CD8-positive, alpha-beta memory T cell (primary cell): ENCODE measurements around the gene NSDHL. TPM values are rescaled to one million over a fixed set of nuclear protein-coding genes. Genes with fewer than 3 reads are reported as not detected.

Experiments
- CTCF ChIA-PET: fragments of 350-600 bp; sonication (Branson Sonifier 250); formaldehyde crosslinking; loops from one replicate; lab custom pipeline; 2021; ENCODE audit warnings: antibody characterized with exemption; lab: Charles Lee
- POLR2A ChIA-PET: fragments of 350-600 bp; sonication (Branson Sonifier 250); formaldehyde crosslinking; loops from one replicate; lab custom pipeline; 2021; ENCODE audit warnings: antibody characterized with exemption; lab: Charles Lee
- DNase-seq, 5 donors: peaks; one replicate each; pipeline versions ENCODE4 v3.0.0 to v3.0.0-alpha.2; 2020 to 2022; ENCODE audit warnings: mixed read lengths in 1 of 5
- H3K27ac ChIP-seq: one replicate; pipeline ENCODE4 v1.7.0; 2013; ENCODE audit warnings: low read depth, mild to moderate bottlenecking, low read length, moderate library complexity
- H3K27me3 ChIP-seq: 2 replicates; pipeline ENCODE4 v1.7.0; 2013; ENCODE audit warnings: low read length, mild to moderate bottlenecking; ENCODE audit not compliant: insufficient read depth, poor library complexity, severe bottlenecking
- H3K36me3 ChIP-seq: 2 replicates; pipeline ENCODE4 v1.7.0; 2013; ENCODE audit warnings: mild to moderate bottlenecking, low read length, moderate library complexity; ENCODE audit not compliant: insufficient read depth
- H3K4me1 ChIP-seq: 2 replicates; pipeline ENCODE4 v1.7.0; 2013; ENCODE audit warnings: mild to moderate bottlenecking, low read length, moderate library complexity; ENCODE audit not compliant: insufficient read depth
- H3K4me3 ChIP-seq: 2 replicates; pipeline ENCODE4 v1.7.0; 2013; ENCODE audit warnings: mild to moderate bottlenecking, low read length
- H3K9me3 ChIP-seq: 2 replicates; pipeline ENCODE4 v1.7.0; 2013; ENCODE audit warnings: mild to moderate bottlenecking, low read length
- H3K27ac Mint-ChIP-seq, 8 donors: one replicate each; pipeline ENCODE4 v1.8.0; 2020 to 2021; ENCODE audit warnings: mixed read lengths in 8 of 8, mild to moderate bottlenecking in 6 of 8, inconsistent platforms in 3 of 8, moderate library complexity in 3 of 8
- H3K27me3 Mint-ChIP-seq, 2 donors: one replicate each; pipeline ENCODE4 v1.8.0; 2020 to 2021; ENCODE audit warnings: mixed read lengths in 2 of 2, mild to moderate bottlenecking in 1 of 2, moderate library complexity in 1 of 2
- H3K36me3 Mint-ChIP-seq, 3 donors: one replicate each; pipeline ENCODE4 v1.8.0; 2020 to 2021; ENCODE audit warnings: mixed read lengths in 3 of 3, inconsistent platforms in 1 of 3, mild to moderate bottlenecking in 1 of 3
- H3K4me1 Mint-ChIP-seq, 3 donors: one replicate each; pipeline ENCODE4 v1.8.0; 2020 to 2021; ENCODE audit warnings: mixed read lengths in 3 of 3, inconsistent platforms in 1 of 3, mild to moderate bottlenecking in 1 of 3
- H3K4me3 Mint-ChIP-seq, 7 donors: one replicate each; pipeline ENCODE4 v1.8.0; 2020 to 2021; ENCODE audit warnings: mixed read lengths in 7 of 7, mild to moderate bottlenecking in 6 of 7, moderate library complexity in 4 of 7, inconsistent platforms in 2 of 7
- H3K9me3 Mint-ChIP-seq, 5 donors: one replicate each; pipeline ENCODE4 v1.8.0; 2020 to 2022; ENCODE audit warnings: mixed read lengths in 5 of 5, mild to moderate bottlenecking in 3 of 5, moderate library complexity in 2 of 5, inconsistent platforms in 1 of 5
- polyA plus RNA-seq: library from polyadenylated mRNA; unstranded; fragments of 300-500 nt; fragmentation: Illumina TruSeq; gene quantifications from one replicate; pipeline ENCODE4 v1.2.3, GENCODE V29; 2021
- total RNA-seq, 2 experiments: library from RNA; stranded (reverse); gene quantifications; one replicate each; pipeline ENCODE4 v1.2.3, GENCODE V29; 2021

The NSDHL gene
- total and polyA plus RNA-seq, 3 experiments from 2014 or later = 15.0 to 21.8 (median 20.3) TPM

- H3K27me3 Mint-ChIP-seq = peaks cover 0 to 8% of the 10 kb centered on the region in 2 donors
Measured at GRCh38 chrX:152872522-152872921, 41.7 kb downstream of the NSDHL start.

GRCh38 chrX:152873361-152873760 is 42.5 kb downstream of the NSDHL start:
- no peaks in the 10 kb centered on the region for H3K36me3 ChIP-seq
- no peaks in the 10 kb centered on the region for H3K9me3 ChIP-seq
- H3K4me3 ChIP-seq = no peak overlapping the region
- peaks cover 13 to 14% (median 13%) of the 10 kb centered on the region in 3 donors for H3K4me1 Mint-ChIP-seq
- H3K4me1 ChIP-seq = no peaks in the 10 kb centered on the region
- no peak overlapping the region for H3K4me3 Mint-ChIP-seq
- H3K27ac ChIP-seq = no peak overlapping the region
- H3K36me3 Mint-ChIP-seq = peaks cover 0 to 20% (median 0%) of the 10 kb centered on the region in 3 donors
- CTCF ChIA-PET = no interaction called here
- DNase-seq = no peak
- H3K27ac Mint-ChIP-seq = peak overlapping the region in 2 of 8 donors; percentile 30 to 69
- no peaks in the 10 kb centered on the region for H3K9me3 Mint-ChIP-seq
- no peaks in the 10 kb centered on the region for H3K27me3 ChIP-seq
- peaks cover 0 to 13% of the 10 kb centered on the region in 2 donors for H3K27me3 Mint-ChIP-seq
- POLR2A ChIA-PET = no interaction called here

More at GRCh38 chrX:152872522-152872921, 41.7 kb downstream of the NSDHL start:
- Mint-ChIP-seq H3K36me3 (peaks cover 0 to 26% (median 0%) of the 10 kb centered on the region in 3 donors), H3K9me3 (no peaks in the 10 kb centered on the region), H3K27ac (peak overlapping the region in 4 of 8 donors; percentile 76 to 83 (median 78)), H3K4me1 (peaks cover 13 to 14% (median 13%) of the 10 kb centered on the region in 3 donors), H3K4me3 (no peak overlapping the region)
- DNase-seq = no peak
- Histone ChIP-seq H3K36me3 (no peaks in the 10 kb centered on the region), H3K4me3 (no peak overlapping the region), H3K4me1 (no peaks in the 10 kb centered on the region), H3K27me3 (no peaks in the 10 kb centered on the region), H3K9me3 (no peaks in the 10 kb centered on the region), H3K27ac (no peak overlapping the region)
- CTCF ChIA-PET = no interaction called here
- POLR2A ChIA-PET = no interaction called here

- POLR2A ChIA-PET = no interaction called here
Measured at GRCh38 chrX:152876931-152877840, 46.3 kb downstream of the NSDHL start.

GRCh38 chrX:152878976-152879755 is 48.3 kb downstream of the NSDHL start:
- Histone ChIP-seq H3K4me3 (no peak overlapping the region), H3K4me1 (no peaks in the 10 kb centered on the region), H3K27ac (no peak overlapping the region), H3K9me3 (no peaks in the 10 kb centered on the region), H3K27me3 (no peaks in the 10 kb centered on the region), H3K36me3 (no peaks in the 10 kb centered on the region)
- Mint-ChIP-seq H3K27me3 (peaks cover 3 to 20% of the 10 kb centered on the region in 2 donors), H3K9me3 (no peaks in the 10 kb centered on the region), H3K36me3 (no peaks in the 10 kb centered on the region), H3K4me1 (no peaks in the 10 kb centered on the region), H3K4me3 (no peak overlapping the region), H3K27ac (no peak overlapping the region)
- ChIA-PET POLR2A (no interaction called here), CTCF (no interaction called here)
- no peak for DNase-seq

More at GRCh38 chrX:152876931-152877840, 46.3 kb downstream of the NSDHL start:
- Histone ChIP-seq H3K36me3 (no peaks in the 10 kb centered on the region), H3K4me1 (no peaks in the 10 kb centered on the region), H3K27ac (no peak overlapping the region), H3K9me3 (no peaks in the 10 kb centered on the region), H3K4me3 (no peak overlapping the region), H3K27me3 (no peaks in the 10 kb centered on the region)
- H3K9me3 Mint-ChIP-seq = no peaks in the 10 kb centered on the region
- peak overlapping the region in 1 of 8 donors; percentile 91 for H3K27ac Mint-ChIP-seq
- H3K36me3 Mint-ChIP-seq = no peaks in the 10 kb centered on the region
- H3K4me3 Mint-ChIP-seq = no peak overlapping the region
- DNase-seq = no peak
- peaks cover 5 to 8% (median 7%) of the 10 kb centered on the region in 3 donors for H3K4me1 Mint-ChIP-seq
- peaks cover 3 to 20% of the 10 kb centered on the region in 2 donors for H3K27me3 Mint-ChIP-seq
- CTCF ChIA-PET = no interaction called here

- H3K4me1 ChIP-seq = no peaks in the 10 kb centered on the region
- no peaks in the 10 kb centered on the region for H3K36me3 Mint-ChIP-seq
- no peaks in the 10 kb centered on the region for H3K36me3 ChIP-seq
- H3K27me3 ChIP-seq = no peaks in the 10 kb centered on the region
- CTCF ChIA-PET = no interaction called here
- H3K4me3 ChIP-seq = no peak overlapping the region
- no peak overlapping the region for H3K27ac ChIP-seq
- H3K27me3 Mint-ChIP-seq = peaks cover 3 to 17% of the 10 kb centered on the region in 2 donors
- no peak overlapping the region for H3K27ac Mint-ChIP-seq
- H3K9me3 ChIP-seq = no peaks in the 10 kb centered on the region
- no peak for DNase-seq
- no peaks in the 10 kb centered on the region for H3K4me1 Mint-ChIP-seq
- no peaks in the 10 kb centered on the region for H3K9me3 Mint-ChIP-seq
- POLR2A ChIA-PET = no interaction called here
- H3K4me3 Mint-ChIP-seq = no peak overlapping the region
Measured at GRCh38 chrX:152881289-152881688, 50.4 kb downstream of the NSDHL start.

- H3K9me3 Mint-ChIP-seq = no peaks in the 10 kb centered on the region
- Histone ChIP-seq H3K27ac (no peak overlapping the region), H3K4me1 (no peaks in the 10 kb centered on the region), H3K27me3 (no peaks in the 10 kb centered on the region), H3K4me3 (no peak overlapping the region), H3K9me3 (no peaks in the 10 kb centered on the region), H3K36me3 (no peaks in the 10 kb centered on the region)
- no peak for DNase-seq
- H3K4me1 Mint-ChIP-seq = no peaks in the 10 kb centered on the region
- no peak overlapping the region for H3K4me3 Mint-ChIP-seq
- no peaks in the 10 kb centered on the region for H3K36me3 Mint-ChIP-seq
- CTCF ChIA-PET = no interaction called here
- no peak overlapping the region for H3K27ac Mint-ChIP-seq
- POLR2A ChIA-PET = no interaction called here
- peaks cover 8% of the 10 kb centered on the region in 2 donors for H3K27me3 Mint-ChIP-seq
Measured at GRCh38 chrX:152884171-152884570, 53.3 kb downstream of the NSDHL start.

- Histone ChIP-seq H3K36me3 (no peaks in the 10 kb centered on the region), H3K27me3 (no peaks in the 10 kb centered on the region), H3K4me3 (no peak overlapping the region), H3K4me1 (no peaks in the 10 kb centered on the region), H3K9me3 (no peaks in the 10 kb centered on the region), H3K27ac (no peak overlapping the region)
- Mint-ChIP-seq H3K9me3 (no peaks in the 10 kb centered on the region), H3K36me3 (no peaks in the 10 kb centered on the region), H3K27me3 (peaks cover 13 to 25% of the 10 kb centered on the region in 2 donors), H3K4me3 (no peak overlapping the region), H3K27ac (no peak overlapping the region), H3K4me1 (no peaks in the 10 kb centered on the region)
- DNase-seq = no peak
- POLR2A ChIA-PET = no interaction called here
- CTCF ChIA-PET = interaction anchor here (1.1 kb wide), 1 partner anchor 26 kb away, joined by 3 read pairs; no protein-coding TSS in a partner anchor
Measured at GRCh38 chrX:152886716-152887115, 55.9 kb downstream of the NSDHL start.

- Histone ChIP-seq H3K4me1 (no peaks in the 10 kb centered on the region), H3K4me3 (no peak overlapping the region), H3K36me3 (no peaks in the 10 kb centered on the region), H3K27me3 (no peaks in the 10 kb centered on the region), H3K9me3 (no peaks in the 10 kb centered on the region), H3K27ac (no peak overlapping the region)
- ChIA-PET CTCF (no interaction called here), POLR2A (no interaction called here)
- Mint-ChIP-seq H3K4me1 (no peaks in the 10 kb centered on the region), H3K36me3 (no peaks in the 10 kb centered on the region), H3K4me3 (no peak overlapping the region), H3K27ac (no peak overlapping the region), H3K9me3 (no peaks in the 10 kb centered on the region), H3K27me3 (peaks cover 32 to 46% of the 10 kb centered on the region in 2 donors)
- DNase-seq = no peak
Measured at GRCh38 chrX:152892499-152892898, 61.6 kb downstream of the NSDHL start.
